ENCODE measurements around the gene UBE3B. TPM values are rescaled to one million over a fixed set of nuclear protein-coding genes. Genes with fewer than 3 reads are reported as not detected.

The UBE3B gene
- total RNA-seq, 8 experiments from 2014 or later = 13.4 to 47.7 (median 24.3) TPM

DNA sequence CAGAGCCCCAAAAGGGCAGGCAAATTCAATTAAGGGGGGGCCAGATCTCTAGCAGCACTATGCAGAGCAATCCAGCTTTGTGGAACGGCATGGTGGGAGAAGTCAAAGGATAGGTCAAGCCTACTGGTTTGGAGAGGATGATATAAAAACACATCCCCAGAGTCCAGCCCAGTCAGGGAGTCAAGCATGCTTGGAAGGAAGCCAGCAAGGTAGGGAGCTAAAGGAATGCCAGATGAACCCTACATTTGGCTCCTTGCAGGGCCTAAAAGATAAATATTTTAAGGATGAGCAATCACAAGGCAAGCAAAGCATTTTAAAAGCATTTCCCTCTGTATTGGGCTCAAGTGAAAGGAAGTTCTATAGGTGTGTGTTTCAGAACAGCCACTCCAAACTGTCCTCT, 21.7 kb upstream of the UBE3B start:
- Histone ChIP-seq H3K4me3 (no peak overlapping the region), H3K27ac (no peak overlapping the region), H3K4me1 (replicated peaks in 1 of 2) (peaks cover 24% of the 10 kb centered on the region in 2 donors)
- WGBS, 10 experiments = 80 to 100% (median 100%) methylated on average over 1 of the region's 1 CpG; no CpG with 5 or more reads in 4 of the 10 experiments
- no peak for ATAC-seq (replicated peaks in 6 of 8)
- in situ Hi-C loops (cut with MboI; ENCODE audit: low pct_unique_long_range_greater_than_20kb in 2 of 9, low sequenced_read_pairs in 9 of 9, unreplicated experiment in 9 of 9) = no loop called here

DNA sequence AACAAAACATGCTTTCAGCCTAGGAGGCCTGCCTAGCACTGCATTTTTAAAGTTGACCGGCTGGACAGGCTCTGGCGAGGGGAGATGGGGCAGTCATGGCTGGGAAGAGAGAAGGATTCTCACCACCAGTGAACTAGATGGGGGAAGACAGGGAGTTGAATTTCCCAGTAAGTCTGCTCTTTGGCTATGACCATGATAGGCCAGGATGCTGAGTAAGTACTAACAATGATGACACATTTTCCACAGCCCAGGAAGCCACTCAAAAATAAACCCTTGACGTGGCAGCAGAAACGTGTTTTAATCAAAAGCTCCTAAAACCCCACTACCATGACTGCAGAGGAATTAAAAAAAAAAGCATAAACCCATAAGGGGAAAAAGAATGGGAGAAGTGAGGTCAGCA, 19.3 kb upstream of the UBE3B start:
- no peak for ATAC-seq (replicated peaks in 6 of 8)
- in situ Hi-C loops (cut with MboI; ENCODE audit: low pct_unique_long_range_greater_than_20kb in 2 of 9, low sequenced_read_pairs in 9 of 9, unreplicated experiment in 9 of 9) = no loop called here
- peak overlapping the region in 1 of 2 donors; percentile 61 for H3K27ac ChIP-seq
- whole genome bisulfite sequencing, 10 experiments = 0 to 80% (median 25%) methylated on average over 1 to 4 of the region's 4 CpGs; no CpG with 5 or more reads in 1 of the 10 experiments
- H3K4me3 ChIP-seq = no peak overlapping the region
- peaks cover 38 to 44% of the 10 kb centered on the region in 2 donors for H3K4me1 ChIP-seq (replicated peaks in 1 of 2)

- Histone ChIP-seq H3K4me3 (no peak overlapping the region), H3K4me1 (replicated peaks in 1 of 2) (peaks cover 46 to 51% of the 10 kb centered on the region in 2 donors), H3K27ac (peak overlapping the region; percentile 23 to 61)
- peak in 5 of 8 experiments; percentile 40 to 57 (median 46) for ATAC-seq (replicated peaks in 6 of 8)
- in situ Hi-C loops (cut with MboI; ENCODE audit: low pct_unique_long_range_greater_than_20kb in 2 of 9, low sequenced_read_pairs in 9 of 9, unreplicated experiment in 9 of 9) = no loop called here
- 16 to 81% (median 28%) methylated on average over 4 to 6 of the region's 6 CpGs; no CpG with 5 or more reads in 1 of the 10 experiments for whole genome bisulfite sequencing, 10 experiments
These were observed 18.6 kb upstream of the UBE3B start for GRCh38 chr12:109458771-109459208.

DNA sequence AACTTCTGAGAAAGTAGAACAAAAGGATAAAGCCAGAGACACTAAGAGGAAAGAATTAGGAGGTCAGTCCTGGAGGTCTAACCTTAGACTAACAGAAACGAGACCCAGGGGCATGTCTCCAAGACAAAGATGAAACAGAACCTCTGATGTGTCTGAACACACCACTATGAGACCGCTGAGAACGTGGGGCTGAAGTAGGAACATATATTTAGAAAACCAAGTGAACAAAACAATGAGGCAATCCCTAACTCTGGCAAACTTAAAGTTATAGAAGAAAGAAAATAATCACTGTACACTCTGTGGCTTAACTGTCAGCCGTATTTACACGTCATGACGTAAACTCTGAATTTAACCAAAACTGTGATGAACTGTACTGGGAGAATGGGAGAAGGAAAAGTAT, 18.2 kb upstream of the UBE3B start:
- Histone ChIP-seq H3K27ac (peak overlapping the region in 1 of 2 donors; percentile 46), H3K4me1 (replicated peaks in 1 of 2) (peaks cover 50 to 56% of the 10 kb centered on the region in 2 donors), H3K4me3 (no peak overlapping the region)
- 0 to 89% (median 50%) methylated on average over 3 to 6 of the region's 6 CpGs for WGBS, 10 experiments
- ATAC-seq (replicated peaks in 6 of 8) = no peak
- in situ Hi-C loops (cut with MboI; ENCODE audit: low pct_unique_long_range_greater_than_20kb in 2 of 9, low sequenced_read_pairs in 9 of 9, unreplicated experiment in 9 of 9) = no loop called here

DNA sequence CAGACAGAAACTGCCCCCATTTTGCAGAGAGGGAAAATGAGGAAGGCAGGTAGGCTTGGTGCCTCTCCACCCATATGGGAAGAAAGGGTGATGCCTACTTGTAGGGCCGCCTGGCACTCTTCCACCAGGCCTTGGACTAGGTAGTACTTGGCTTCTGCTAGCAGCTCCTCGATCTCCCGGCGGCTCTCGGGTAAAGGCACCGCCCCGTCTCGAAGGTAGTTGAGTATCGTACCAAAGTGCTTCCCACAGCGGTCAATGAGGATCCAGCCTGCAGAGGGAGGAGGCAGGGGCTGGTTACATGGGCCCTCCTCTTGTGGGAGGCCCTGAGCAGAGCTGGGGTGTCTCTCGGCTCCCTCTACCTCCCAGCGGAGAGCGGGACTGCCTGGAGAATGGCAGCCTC, 16.9 kb upstream of the UBE3B start:
- in situ Hi-C loops (cut with MboI; ENCODE audit: low pct_unique_long_range_greater_than_20kb in 2 of 9, low sequenced_read_pairs in 9 of 9, unreplicated experiment in 9 of 9) = no loop called here
- H3K27ac ChIP-seq = no peak overlapping the region
- no peak for ATAC-seq (replicated peaks in 6 of 8)
- 92 to 100% methylated on average over 1 to 7 of the region's 13 CpGs; no CpG with 5 or more reads in 8 of the 10 experiments for WGBS, 10 experiments
- no peak overlapping the region for H3K4me3 ChIP-seq
- H3K4me1 ChIP-seq (replicated peaks in 1 of 2) = peaks cover 54 to 59% of the 10 kb centered on the region in 2 donors

- peak in 1 of 8 experiments; percentile 4 for ATAC-seq (replicated peaks in 6 of 8)
- Histone ChIP-seq H3K27ac (no peak overlapping the region), H3K4me3 (no peak overlapping the region), H3K4me1 (replicated peaks in 1 of 2) (peaks cover 54 to 59% of the 10 kb centered on the region in 2 donors)
- in situ Hi-C loops (cut with MboI; ENCODE audit: low pct_unique_long_range_greater_than_20kb in 2 of 9, low sequenced_read_pairs in 9 of 9, unreplicated experiment in 9 of 9) = no loop called here
- WGBS, 10 experiments = 29 to 96% (median 54%) methylated on average over 1 to 4 of the region's 8 CpGs; no CpG with 5 or more reads in 3 of the 10 experiments
These were observed 16.2 kb upstream of the UBE3B start for GRCh38 chr12:109461049-109461845.

DNA sequence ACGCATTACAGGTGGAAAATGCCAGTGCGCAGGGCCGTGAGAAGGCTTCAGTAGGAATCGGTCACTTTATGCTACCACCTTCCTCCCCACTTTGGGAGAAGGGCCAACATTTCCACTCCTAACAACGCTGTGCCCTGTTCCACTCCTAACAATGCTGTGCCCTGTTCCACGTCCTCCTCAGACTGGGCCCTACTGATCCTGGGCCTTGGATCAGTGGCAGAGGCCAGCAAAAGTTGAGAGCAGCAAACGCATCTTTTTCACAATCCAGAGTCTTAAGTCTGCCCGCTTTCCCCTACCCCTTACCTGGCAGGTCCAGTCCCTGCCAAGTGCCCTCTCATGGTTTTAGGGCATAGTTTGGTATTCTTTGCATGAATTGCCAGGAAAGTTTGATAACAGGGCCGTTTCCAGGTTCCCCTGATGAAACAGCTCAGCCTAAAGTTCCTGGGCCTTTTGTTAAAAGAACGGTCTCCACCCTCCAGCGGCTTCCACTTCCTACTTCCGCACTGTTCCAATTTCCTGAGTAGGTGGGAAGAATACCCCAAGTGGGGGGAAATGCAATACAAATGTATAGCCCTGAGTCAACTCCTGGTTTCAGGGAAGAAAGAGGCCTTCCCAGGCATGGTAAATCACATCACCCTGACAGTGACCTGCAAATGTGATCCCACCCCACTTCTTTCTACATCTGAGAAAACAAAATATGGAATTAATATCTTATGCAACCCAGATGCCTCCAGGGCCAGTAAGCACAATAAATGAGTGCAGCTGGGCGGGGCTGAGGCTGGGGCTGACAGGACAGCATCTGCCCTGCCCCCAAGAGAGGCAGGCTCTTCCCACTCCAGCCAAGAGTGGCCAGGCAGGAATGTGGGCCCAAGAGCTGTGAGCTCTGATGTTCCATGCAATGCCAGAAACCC, 15.3 kb upstream of the UBE3B start:
- WGBS, 10 experiments = 0 to 74% (median 44%) methylated on average over 1 to 7 of the region's 13 CpGs; no CpG with 5 or more reads in 1 of the 10 experiments
- peaks cover 54 to 59% of the 10 kb centered on the region in 2 donors for H3K4me1 ChIP-seq (replicated peaks in 1 of 2)
- peak overlapping the region in 1 of 2 donors; percentile 44 for H3K27ac ChIP-seq
- peak; percentile 39 to 90 (median 68) for ATAC-seq (replicated peaks in 6 of 8)
- no peak overlapping the region for H3K4me3 ChIP-seq
- in situ Hi-C loops (cut with MboI; ENCODE audit: low pct_unique_long_range_greater_than_20kb in 2 of 9, low sequenced_read_pairs in 9 of 9, unreplicated experiment in 9 of 9) = no loop called here

GRCh38 chr12:109462868-109463692, 14.4 kb upstream of the UBE3B start:
- H3K4me1 ChIP-seq (replicated peaks in 1 of 2) = peaks cover 46 to 51% of the 10 kb centered on the region in 2 donors
- H3K27ac ChIP-seq = peak overlapping the region in 1 of 2 donors; percentile 44
- in situ Hi-C loops (cut with MboI; ENCODE audit: low pct_unique_long_range_greater_than_20kb in 2 of 9, low sequenced_read_pairs in 9 of 9, unreplicated experiment in 9 of 9) = no loop called here
- 0 to 20% (median 7%) methylated on average over 2 to 10 of the region's 14 CpGs; no CpG with 5 or more reads in 3 of the 10 experiments for WGBS, 10 experiments
- peak; percentile 50 to 76 (median 66) for ATAC-seq (replicated peaks in 6 of 8)
- H3K4me3 ChIP-seq = no peak overlapping the region

- in situ Hi-C loops (cut with MboI; ENCODE audit: low pct_unique_long_range_greater_than_20kb in 2 of 9, low sequenced_read_pairs in 9 of 9, unreplicated experiment in 9 of 9) = no loop called here
- WGBS, 10 experiments = 0 to 67% (median 20%) methylated on average over 1 to 3 of the region's 5 CpGs; no CpG with 5 or more reads in 3 of the 10 experiments
- Histone ChIP-seq H3K4me1 (replicated peaks in 1 of 2) (peaks cover 40 to 45% of the 10 kb centered on the region in 2 donors), H3K27ac (no peak overlapping the region), H3K4me3 (no peak overlapping the region)
- ATAC-seq (replicated peaks in 6 of 8) = peak in 2 of 8 experiments; percentile 13 to 27
These were observed 13.7 kb upstream of the UBE3B start for GRCh38 chr12:109463756-109464155.

GRCh38 chr12:109464642-109465351, 12.6 kb upstream of the UBE3B start:
- ATAC-seq (replicated peaks in 6 of 8) = no peak
- Histone ChIP-seq H3K27ac (no peak overlapping the region), H3K4me1 (replicated peaks in 1 of 2) (peaks cover 32 to 36% of the 10 kb centered on the region in 2 donors), H3K4me3 (no peak overlapping the region)
- in situ Hi-C loops (cut with MboI; ENCODE audit: low pct_unique_long_range_greater_than_20kb in 2 of 9, low sequenced_read_pairs in 9 of 9, unreplicated experiment in 9 of 9) = no loop called here
- WGBS, 10 experiments = 70 to 100% (median 92%) methylated on average over 1 to 14 of the region's 14 CpGs

- no peak for ATAC-seq (replicated peaks in 6 of 8)
- 33 to 100% (median 85%) methylated on average over 1 to 2 of the region's 2 CpGs; no CpG with 5 or more reads in 4 of the 10 experiments for WGBS, 10 experiments
- in situ Hi-C loops (cut with MboI; ENCODE audit: low pct_unique_long_range_greater_than_20kb in 2 of 9, low sequenced_read_pairs in 9 of 9, unreplicated experiment in 9 of 9) = no loop called here
- no peak overlapping the region for H3K27ac ChIP-seq
- no peak overlapping the region for H3K4me3 ChIP-seq
- peaks cover 29 to 33% of the 10 kb centered on the region in 2 donors for H3K4me1 ChIP-seq (replicated peaks in 1 of 2)
These were observed 11.1 kb upstream of the UBE3B start for GRCh38 chr12:109466305-109466704.

- in situ Hi-C loops (cut with MboI; ENCODE audit: low pct_unique_long_range_greater_than_20kb in 2 of 9, low sequenced_read_pairs in 9 of 9, unreplicated experiment in 9 of 9) = no loop called here
- ATAC-seq (replicated peaks in 6 of 8) = no peak
- no peak overlapping the region for H3K27ac ChIP-seq
- H3K4me1 ChIP-seq (replicated peaks in 1 of 2) = peaks cover 28% of the 10 kb centered on the region in 2 donors
- 77 to 100% (median 87%) methylated on average over 2 to 3 of the region's 3 CpGs; no CpG with 5 or more reads in 7 of the 10 experiments for WGBS, 10 experiments
- no peak overlapping the region for H3K4me3 ChIP-seq
These were observed 10.6 kb upstream of the UBE3B start for GRCh38 chr12:109466821-109467220.
